CD4-positive, alpha-beta memory T cell (primary cell): ENCODE data around the gene GGTLC2. TPM values are rescaled to one million over a fixed set of nuclear protein-coding genes. Genes with fewer than 3 reads are reported as not detected.

Experiments used
- CTCF ChIA-PET: fragments of 350-600 bp; sonication (Branson Sonifier 250); formaldehyde crosslinking; loops from one replicate; lab custom pipeline; 2021; ENCODE audit warnings: inconsistent platforms; ENCODE audit not compliant: partially characterized antibody; lab: Charles Lee
- POLR2A ChIA-PET: fragments of 350-600 bp; sonication (Branson Sonifier 250); formaldehyde crosslinking; loops from one replicate; lab custom pipeline; 2021; ENCODE audit not compliant: partially characterized antibody; lab: Charles Lee
- DNase-seq, 5 donors: peaks; one replicate each; pipeline versions ENCODE4 v3.0.0 to v3.0.0-alpha.2; 2020 to 2022; ENCODE audit warnings: mixed read lengths in 1 of 5
- H3K27ac ChIP-seq: one replicate; pipeline ENCODE4 v1.7.0; 2013; ENCODE audit warnings: low read depth, low read length
- H3K27me3 ChIP-seq: 2 replicates; pipeline ENCODE4 v1.7.0; 2013; ENCODE audit warnings: mild to moderate bottlenecking, low read length, moderate library complexity; ENCODE audit not compliant: insufficient read depth
- H3K36me3 ChIP-seq: 2 replicates; pipeline ENCODE4 v1.7.0; 2013; ENCODE audit warnings: mild to moderate bottlenecking, low read length, moderate library complexity; ENCODE audit not compliant: insufficient read depth
- H3K4me1 ChIP-seq: 2 replicates; pipeline ENCODE4 v1.7.0; 2013; ENCODE audit warnings: mild to moderate bottlenecking, low read length, moderate library complexity; ENCODE audit not compliant: insufficient read depth
- H3K4me3 ChIP-seq, 2 donors: one replicate each; pipeline ENCODE4 v1.7.0; 2013; ENCODE audit warnings: low read length in 2 of 2, mild to moderate bottlenecking in 1 of 2
- H3K9me3 ChIP-seq, 2 donors: one replicate each; pipeline ENCODE4 v1.7.0; 2013; ENCODE audit warnings: low read length in 2 of 2, control low read depth in 1 of 2; ENCODE audit not compliant: control insufficient read depth in 1 of 2
- H3K27ac Mint-ChIP-seq, 7 donors: one replicate each; pipeline ENCODE4 v1.8.0; 2020 to 2021; ENCODE audit warnings: mixed read lengths in 7 of 7, mild to moderate bottlenecking in 6 of 7, inconsistent platforms in 3 of 7, moderate library complexity in 3 of 7
- H3K27me3 Mint-ChIP-seq, 2 donors: one replicate each; pipeline ENCODE4 v1.8.0; 2020 to 2021; ENCODE audit warnings: mixed read lengths in 2 of 2
- H3K36me3 Mint-ChIP-seq, 2 donors: one replicate each; pipeline ENCODE4 v1.8.0; 2020 to 2021; ENCODE audit warnings: mixed read lengths in 2 of 2, inconsistent platforms in 1 of 2, mild to moderate bottlenecking in 1 of 2
- H3K4me1 Mint-ChIP-seq, 4 donors: one replicate each; pipeline ENCODE4 v1.8.0; 2020 to 2021; ENCODE audit warnings: mixed read lengths in 4 of 4, mild to moderate bottlenecking in 1 of 4
- H3K4me3 Mint-ChIP-seq, 8 donors: one replicate each; pipeline ENCODE4 v1.8.0; 2020 to 2021; ENCODE audit warnings: mixed read lengths in 8 of 8, mild to moderate bottlenecking in 7 of 8, moderate library complexity in 6 of 8, inconsistent platforms in 3 of 8
- H3K9me3 Mint-ChIP-seq, 8 donors: one replicate each; pipeline ENCODE4 v1.8.0; 2020 to 2021; ENCODE audit warnings: mixed read lengths in 8 of 8, mild to moderate bottlenecking in 5 of 8, inconsistent platforms in 3 of 8, moderate library complexity in 1 of 8
- intact Hi-C: fragments of 100-400 bp; cut with micrococcal nuclease; formaldehyde crosslinking; loops from one replicate; pipeline ENCODE4 v1.15.1; 2023
- polyA plus RNA-seq, 2 donors: library from polyadenylated mRNA; unstranded; fragments of 300-500 nt; fragmentation: Illumina TruSeq; gene quantifications; one replicate each; pipeline ENCODE4 v1.2.3, GENCODE V29; 2021
- total RNA-seq, 2 experiments: library from RNA; stranded (reverse); gene quantifications; one replicate each; pipeline ENCODE4 v1.2.3, GENCODE V29; 2021

Gene GGTLC2
- total and polyA plus RNA-seq, 4 experiments from 2014 or later: not detected

- Mint-ChIP-seq H3K9me3 (no peaks in the 10 kb centered on the region), H3K27me3 (peaks cover 3 to 8% of the 10 kb centered on the region in 2 donors), H3K4me1 (no peaks in the 10 kb centered on the region), H3K36me3 (no peaks in the 10 kb centered on the region), H3K27ac (peak overlapping the region in 2 of 7 donors; percentile 10 to 48), H3K4me3 (no peak overlapping the region)
- CTCF ChIA-PET: interaction anchor here (1.5 kb wide), 1 partner anchor 15 kb away, joined by 4 read pairs; no protein-coding TSS in a partner anchor
- H3K9me3 ChIP-seq: no peaks in the 10 kb centered on the region
- no peak overlapping the region for H3K4me3 ChIP-seq
- H3K36me3 ChIP-seq: no peaks in the 10 kb centered on the region
- DNase-seq: no peak
- no peaks in the 10 kb centered on the region for H3K27me3 ChIP-seq
- H3K4me1 ChIP-seq: no peaks in the 10 kb centered on the region
- POLR2A ChIA-PET: no interaction called here
- intact Hi-C loops: no loop called here
- H3K27ac ChIP-seq: no peak overlapping the region
Observed at GRCh38 chr22:22681221-22681739, 36.9 kb downstream of the GGTLC2 start.

- Histone ChIP-seq H3K36me3 (no peaks in the 10 kb centered on the region), H3K4me1 (no peaks in the 10 kb centered on the region), H3K4me3 (no peak overlapping the region), H3K27me3 (no peaks in the 10 kb centered on the region), H3K9me3 (no peaks in the 10 kb centered on the region), H3K27ac (no peak overlapping the region)
- POLR2A ChIA-PET: no interaction called here
- no peaks in the 10 kb centered on the region for H3K9me3 Mint-ChIP-seq
- H3K4me3 Mint-ChIP-seq: no peak overlapping the region
- CTCF ChIA-PET: interaction anchor here (1.5 kb wide), 1 partner anchor 15 kb away, joined by 4 read pairs; no protein-coding TSS in a partner anchor
- intact Hi-C loops: no loop called here
- no peak overlapping the region for H3K27ac Mint-ChIP-seq
- DNase-seq: no peak
- no peaks in the 10 kb centered on the region for H3K36me3 Mint-ChIP-seq
- peaks cover 0 to 2% of the 10 kb centered on the region in 2 donors for H3K27me3 Mint-ChIP-seq
- H3K4me1 Mint-ChIP-seq: no peaks in the 10 kb centered on the region
Observed at GRCh38 chr22:22682196-22682595, 37.8 kb downstream of the GGTLC2 start.

GRCh38 chr22:22682807-22683667 lies 38.6 kb downstream of the GGTLC2 start:
- H3K4me3 ChIP-seq: no peak overlapping the region
- H3K4me1 ChIP-seq: no peaks in the 10 kb centered on the region
- POLR2A ChIA-PET: no interaction called here
- no peaks in the 10 kb centered on the region for H3K9me3 Mint-ChIP-seq
- no peak overlapping the region for H3K27ac ChIP-seq
- H3K36me3 Mint-ChIP-seq: no peaks in the 10 kb centered on the region
- CTCF ChIA-PET: interaction anchor here (1.1 kb wide), 1 partner anchor 9 kb away, joined by 3 read pairs; no protein-coding TSS in a partner anchor
- no peak overlapping the region for H3K27ac Mint-ChIP-seq
- H3K27me3 ChIP-seq: no peaks in the 10 kb centered on the region
- no peaks in the 10 kb centered on the region for H3K9me3 ChIP-seq
- H3K4me3 Mint-ChIP-seq: no peak overlapping the region
- H3K36me3 ChIP-seq: no peaks in the 10 kb centered on the region
- no peaks in the 10 kb centered on the region for H3K4me1 Mint-ChIP-seq
- DNase-seq: no peak
- no peaks in the 10 kb centered on the region for H3K27me3 Mint-ChIP-seq
- intact Hi-C loops: no loop called here

- no peaks in the 10 kb centered on the region for H3K36me3 ChIP-seq
- no peaks in the 10 kb centered on the region for H3K9me3 Mint-ChIP-seq
- H3K4me1 ChIP-seq: no peaks in the 10 kb centered on the region
- ChIA-PET CTCF (interaction anchor here (1.1 kb wide), 1 partner anchor 9 kb away, joined by 3 read pairs; no protein-coding TSS in a partner anchor), POLR2A (no interaction called here)
- H3K27ac ChIP-seq: no peak overlapping the region
- H3K4me3 ChIP-seq: no peak overlapping the region
- DNase-seq: no peak
- no peak overlapping the region for H3K27ac Mint-ChIP-seq
- no peaks in the 10 kb centered on the region for H3K9me3 ChIP-seq
- intact Hi-C loops: no loop called here
- H3K4me3 Mint-ChIP-seq: no peak overlapping the region
- H3K27me3 ChIP-seq: no peaks in the 10 kb centered on the region
- H3K4me1 Mint-ChIP-seq: no peaks in the 10 kb centered on the region
- no peaks in the 10 kb centered on the region for H3K27me3 Mint-ChIP-seq
- H3K36me3 Mint-ChIP-seq: no peaks in the 10 kb centered on the region
Observed at GRCh38 chr22:22683668-22684361, 39.4 kb downstream of the GGTLC2 start.

GRCh38 chr22:22684580-22685561 lies 40.5 kb downstream of the GGTLC2 start:
- intact Hi-C loops: loop anchor here (5.0 kb wide), 1 partner anchor 223 kb away; no protein-coding TSS in a partner anchor
- Mint-ChIP-seq H3K4me1 (no peaks in the 10 kb centered on the region), H3K4me3 (no peak overlapping the region), H3K9me3 (no peaks in the 10 kb centered on the region), H3K36me3 (no peaks in the 10 kb centered on the region), H3K27ac (no peak overlapping the region), H3K27me3 (no peaks in the 10 kb centered on the region)
- Histone ChIP-seq H3K27me3 (no peaks in the 10 kb centered on the region), H3K27ac (no peak overlapping the region), H3K4me1 (no peaks in the 10 kb centered on the region), H3K9me3 (no peaks in the 10 kb centered on the region), H3K4me3 (no peak overlapping the region), H3K36me3 (no peaks in the 10 kb centered on the region)
- DNase-seq: no peak
- ChIA-PET POLR2A (no interaction called here), CTCF (interaction anchor here (0.7 to 2.2 kb wide), 4 partner anchors 8 to 272 kb away, joined by 3 to 7 read pairs (median 4); no protein-coding TSS in a partner anchor)

GRCh38 chr22:22685586-22685985 lies 41.2 kb downstream of the GGTLC2 start:
- no peak for DNase-seq
- H3K4me1 Mint-ChIP-seq: no peaks in the 10 kb centered on the region
- Histone ChIP-seq H3K9me3 (no peaks in the 10 kb centered on the region), H3K4me3 (no peak overlapping the region), H3K27me3 (no peaks in the 10 kb centered on the region), H3K4me1 (no peaks in the 10 kb centered on the region), H3K36me3 (no peaks in the 10 kb centered on the region), H3K27ac (no peak overlapping the region)
- ChIA-PET CTCF (interaction anchor here (0.7 to 2.2 kb wide), 3 partner anchors 22 to 271 kb away, joined by 3 to 7 read pairs (median 4); no protein-coding TSS in a partner anchor), POLR2A (no interaction called here)
- intact Hi-C loops: loop anchor here (5.0 kb wide), 1 partner anchor 223 kb away; no protein-coding TSS in a partner anchor
- H3K4me3 Mint-ChIP-seq: no peak overlapping the region
- no peaks in the 10 kb centered on the region for H3K27me3 Mint-ChIP-seq
- no peak overlapping the region for H3K27ac Mint-ChIP-seq
- H3K36me3 Mint-ChIP-seq: no peaks in the 10 kb centered on the region
- H3K9me3 Mint-ChIP-seq: no peaks in the 10 kb centered on the region
